ENCODE data around the gene NR5A1.

The NR5A1 gene

GRCh38 chr9:124498499-124499146 is 8.6 kb downstream of the NR5A1 start:
- no peak for DNase-seq (ENCODE audit: low spot score)

- DNase-seq (ENCODE audit: low spot score) = no peak
Measured at GRCh38 chr9:124498040-124498439, 9.2 kb downstream of the NR5A1 start.

- no peak for DNase-seq (ENCODE audit: low spot score)
Measured at GRCh38 chr9:124497441-124497840, 9.8 kb downstream of the NR5A1 start.

GRCh38 chr9:124496463-124496862 is 10.7 kb downstream of the NR5A1 start:
- no peak for DNase-seq (ENCODE audit: low spot score)

GRCh38 chr9:124496075-124496449 is 11.1 kb downstream of the NR5A1 start:
- no peak for DNase-seq (ENCODE audit: low spot score)

GRCh38 chr9:124495126-124496074 is 11.8 kb downstream of the NR5A1 start:
- DNase-seq (ENCODE audit: low spot score) = no peak

- DNase-seq (ENCODE audit: low spot score) = no peak
Measured at GRCh38 chr9:124493794-124494479, 13.3 kb downstream of the NR5A1 start.

GRCh38 chr9:124493218-124493617 is 14.0 kb downstream of the NR5A1 start:
- no peak for DNase-seq (ENCODE audit: low spot score)

- DNase-seq (ENCODE audit: low spot score) = no peak
Measured at GRCh38 chr9:124492818-124493217, 14.4 kb downstream of the NR5A1 start.

- no peak for DNase-seq (ENCODE audit: low spot score)
Measured at GRCh38 chr9:124491049-124491975, 15.9 kb downstream of the NR5A1 start.

- DNase-seq (ENCODE audit: low spot score) = no peak
Measured at GRCh38 chr9:124490004-124490403, 17.2 kb downstream of the NR5A1 start.

GRCh38 chr9:124489222-124489621 is 18.0 kb downstream of the NR5A1 start:
- DNase-seq (ENCODE audit: low spot score) = no peak

GRCh38 chr9:124488641-124489210 is 18.5 kb downstream of the NR5A1 start:
- no peak for DNase-seq (ENCODE audit: low spot score)

- no peak for DNase-seq (ENCODE audit: low spot score)
Measured at GRCh38 chr9:124487260-124488182, 19.7 kb downstream of the NR5A1 start.

- DNase-seq (ENCODE audit: low spot score) = no peak
Measured at GRCh38 chr9:124486778-124487259, 20.4 kb downstream of the NR5A1 start.

- no peak for DNase-seq (ENCODE audit: low spot score)
Measured at GRCh38 chr9:124485936-124486335, 21.3 kb downstream of the NR5A1 start.

GRCh38 chr9:124485201-124485600 is 22.0 kb downstream of the NR5A1 start:
- no peak for DNase-seq (ENCODE audit: low spot score)

GRCh38 chr9:124483481-124483880 is 23.7 kb downstream of the NR5A1 start:
- no peak for DNase-seq (ENCODE audit: low spot score)

GRCh38 chr9:124482431-124483031 is 24.7 kb downstream of the NR5A1 start:
- DNase-seq (ENCODE audit: low spot score) = no peak

- no peak for DNase-seq (ENCODE audit: low spot score)
Measured at GRCh38 chr9:124481115-124481514, 26.1 kb downstream of the NR5A1 start.

All from kidney capillary endothelial cell (primary cell).